Measurements from ENCODE around the gene GLIS1. TPM values are rescaled to one million over a fixed set of nuclear protein-coding genes. Genes with fewer than 3 reads are reported as not detected.

Gene GLIS1
- total and polyA plus RNA-seq, 2 of the 8 experiments (the other 6 are each of a cell fraction or from before 2014, with no cell fraction given), result 0.15 to 0.22 TPM

GRCh38 chr1:53721088-53721487 lies 17.9 kb downstream of the GLIS1 start:
- Histone ChIP-seq H2BK15ac (ENCODE audit: low read length) (no peak overlapping the region), H2BK5ac (ENCODE audit: low read depth, low read length) (no peak overlapping the region), H4K20me1 (replicated peaks in 1 of 2; ENCODE audit: control insufficient read depth in 1 of 2, insufficient read depth in 2 of 2, low read length in 2 of 2) (no peaks in the 10 kb centered on the region), H3K27me3 (replicated peaks in 1 of 4; ENCODE audit: control insufficient read depth in 3 of 4, extremely low read depth in 1 of 4, insufficient read depth in 3 of 4, low read length in 3 of 4) (no peaks in the 10 kb centered on the region; a peak in 1 of 7 replicates), H2AFZ (ENCODE audit: low read length) (no peak overlapping the region), H2BK20ac (ENCODE audit: low read length) (no peak overlapping the region), H4K8ac (ENCODE audit: extremely low read depth, insufficient read depth, low read length) (no peak overlapping the region), H3K4me1 (replicated peaks in 1 of 4; ENCODE audit: control insufficient read depth in 3 of 4, insufficient read depth in 4 of 4, low read length in 3 of 4) (peaks cover 0 to 3% (median 1%) of the 10 kb centered on the region in 4 experiments; a peak in 4 of 7 replicates), H3K23ac (ENCODE audit: insufficient read length) (no peak overlapping the region), H3K79me2 (ENCODE audit: control insufficient read depth in 1 of 2, insufficient read depth in 2 of 2, low read length in 2 of 2) (no peaks in the 10 kb centered on the region), H2AK5ac (ENCODE audit: low read depth, low read length) (no peak overlapping the region), H3K9ac (replicated peaks in 1 of 4; ENCODE audit: extremely low read depth in 1 of 4, low read depth in 3 of 4, low read length in 3 of 4) (no peak overlapping the region), H3K36me3 (ENCODE audit: control insufficient read depth in 2 of 4, insufficient read depth in 4 of 4, low read length in 3 of 4) (no peaks in the 10 kb centered on the region), H3K56ac (replicated peaks; ENCODE audit: insufficient read length, low read depth, low read length) (no peak overlapping the region), H3K4me2 (ENCODE audit: insufficient read depth in 1 of 2, low read depth in 2 of 2, low read length in 2 of 2) (no peak overlapping the region), H3K4me3 (ENCODE audit: extremely low read depth in 1 of 4, insufficient read depth in 2 of 4, low read depth in 3 of 4, low read length in 4 of 4) (no peak overlapping the region), H3K18ac (ENCODE audit: extremely low read depth, low read length) (no peak overlapping the region), H3K9me3 (ENCODE audit: insufficient read depth in 2 of 2, low read depth in 1 of 2, low read length in 1 of 2) (no peaks in the 10 kb centered on the region), H3K14ac (ENCODE audit: insufficient read length) (no peak overlapping the region), H3K4ac (replicated peaks; ENCODE audit: insufficient read length, low read depth, low read length) (no peak overlapping the region), H4K91ac (replicated peaks; ENCODE audit: insufficient read length, low read length) (no peak overlapping the region), H3K79me1 (ENCODE audit: low read depth, low read length) (no peaks in the 10 kb centered on the region), H2BK12ac (ENCODE audit: low read depth, low read length) (no peak overlapping the region), H2BK120ac (replicated peaks; ENCODE audit: low read depth, low read length) (no peak overlapping the region), H3K27ac (ENCODE audit: low read depth, low read length) (no peak overlapping the region), H4K5ac (ENCODE audit: insufficient read length, low read depth, low read length) (no peak overlapping the region), H3K23me2 (ENCODE audit: low read depth, low read length) (no peaks in the 10 kb centered on the region; the same call in 1 of the 2 replicates)
- FAIRE-seq, result no peak
- ChIA-PET CTCF (ENCODE audit: partially characterized antibody) (interaction anchor here (0.9 to 1.8 kb wide), 6 partner anchors 9 to 235 kb away, joined by 3 to 13 read pairs (median 4); no protein-coding TSS in a partner anchor), POLR2A (ENCODE audit: partially characterized antibody) (no interaction called here)
- DNase-seq (ENCODE audit: low read depth in 1 of 2, low spot score in 2 of 2), result no peak
- 84% methylated on average over 4 of the region's 4 CpGs; no CpG with 5 or more reads in 1 of the 2 experiments for WGBS, 2 experiments (ENCODE audit: extremely low coverage in 1 of 2, insufficient coverage in 1 of 2, insufficient read length in 1 of 2, insufficient replicate concordance in 2 of 2, low coverage in 1 of 2, low lambda C conversion rate in 2 of 2, missing lambda C conversion rate in 1 of 2)
- TF ChIP-seq RXRA (IDR thresholded peaks at IDR 0.05; ENCODE audit: insufficient read depth, low read depth, low read length) (no peak), MAX (IDR thresholded peaks at IDR 0.05) (no peak), FOSL1 (IDR thresholded peaks at IDR 0.05; ENCODE audit: insufficient read depth, low read depth, low read length) (no peak), CHD2 (IDR thresholded peaks at IDR 0.05; ENCODE audit: low read length) (no peak), SP1 (IDR thresholded peaks at IDR 0.05; ENCODE audit: low read depth, low read length) (no peak), SIRT6 (IDR thresholded peaks at IDR 0.05; ENCODE audit: low read length) (no peak), TBP (IDR thresholded peaks at IDR 0.05; ENCODE audit: low read depth, low read length) (no peak), BCL11A (IDR thresholded peaks at IDR 0.05; ENCODE audit: low read depth in 2 of 2, low read length in 2 of 2) (no peak), JUND (IDR thresholded peaks at IDR 0.05; ENCODE audit: low read length) (no peak), KDM1A (IDR thresholded peaks at IDR 0.05; ENCODE audit: borderline replicate concordance, low read length) (no peak), POLR2AphosphoS5 (IDR thresholded peaks at IDR 0.05; ENCODE audit: low read depth, low read length) (no peak), ZNF274 (IDR thresholded peaks at IDR 0.05; ENCODE audit: borderline replicate concordance, extremely low read depth, low read length) (no peak), NANOG (IDR thresholded peaks at IDR 0.05; ENCODE audit: insufficient read depth, low read depth, low read length, poor library complexity, severe bottlenecking) (no peak), EZH2 (IDR thresholded peaks at IDR 0.05; ENCODE audit: low read depth, low read length, severe bottlenecking) (no peak), RBBP5 (IDR thresholded peaks at IDR 0.05; ENCODE audit: borderline replicate concordance, low read depth, low read length) (no peak)

Measured in H1 (cell line).